ENCODE measurements around the gene MICAL3. TPM values are rescaled to one million over a fixed set of nuclear protein-coding genes. Genes with fewer than 3 reads are reported as not detected.

Gene MICAL3
- total and polyA plus RNA-seq, 2 of the 8 experiments (the other 6 are each of a cell fraction or from before 2014, with no cell fraction given) = 8.3 to 41.8 TPM

DNA sequence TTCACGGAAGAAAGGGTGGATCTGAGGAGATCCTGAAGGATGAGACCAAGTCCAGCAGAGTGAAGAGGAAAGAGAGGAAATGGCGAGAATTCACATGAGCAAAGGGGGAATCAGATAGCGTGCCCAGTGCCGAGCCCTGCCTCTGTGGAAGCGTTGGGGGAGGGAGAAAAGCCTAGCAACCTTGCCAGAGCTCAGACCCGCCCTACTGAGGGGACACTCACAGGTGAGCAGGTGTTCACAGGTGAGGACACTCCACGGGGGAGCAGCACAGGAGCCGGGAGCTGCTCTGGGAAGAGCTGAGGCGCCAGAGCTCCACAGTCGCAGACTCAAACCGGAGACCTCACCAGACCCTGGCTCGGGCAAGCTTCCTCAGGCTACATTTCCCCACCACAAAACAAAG lies 56.2 kb downstream of the MICAL3 start:
- FAIRE-seq (no peak), DNase-seq (ENCODE audit: low read depth in 1 of 2, low spot score in 2 of 2) (no peak)
- 92% methylated on average over 12 of the region's 12 CpGs; no CpG with 5 or more reads in 1 of the 2 experiments for WGBS, 2 experiments (ENCODE audit: extremely low coverage in 1 of 2, insufficient coverage in 1 of 2, insufficient read length in 1 of 2, insufficient replicate concordance in 2 of 2, low coverage in 1 of 2, low lambda C conversion rate in 2 of 2, missing lambda C conversion rate in 1 of 2)
- H3K4me2 ChIP-seq (ENCODE audit: insufficient read depth in 1 of 2, low read depth in 2 of 2, low read length in 2 of 2) = no peak overlapping the region
- no peaks in the 10 kb centered on the region for H3K9me3 ChIP-seq (ENCODE audit: insufficient read depth in 2 of 2, low read depth in 1 of 2, low read length in 1 of 2)
- H4K5ac ChIP-seq (ENCODE audit: insufficient read length, low read depth, low read length) = no peak overlapping the region
- H2BK15ac ChIP-seq (ENCODE audit: low read length) = no peak overlapping the region
- no peak overlapping the region for H3K9ac ChIP-seq (replicated peaks in 1 of 4; ENCODE audit: extremely low read depth in 1 of 4, low read depth in 3 of 4, low read length in 3 of 4)
- H2AK5ac ChIP-seq (ENCODE audit: low read depth, low read length) = no peak overlapping the region
- no peak overlapping the region for H3K4ac ChIP-seq (replicated peaks; ENCODE audit: insufficient read length, low read depth, low read length)
- CTCF ChIA-PET (ENCODE audit: partially characterized antibody) = interaction anchor here (0.5 to 1.7 kb wide), 2 partner anchors 72 to 204 kb away, joined by 4 to 5 read pairs; no protein-coding TSS in a partner anchor
- no peak overlapping the region for H3K14ac ChIP-seq (ENCODE audit: insufficient read length)
- POLR2A ChIA-PET (ENCODE audit: partially characterized antibody) = no interaction called here
- H3K27me3 ChIP-seq (replicated peaks in 1 of 4; ENCODE audit: control insufficient read depth in 3 of 4, extremely low read depth in 1 of 4, insufficient read depth in 3 of 4, low read length in 3 of 4) = no peaks in the 10 kb centered on the region
- H2BK20ac ChIP-seq (ENCODE audit: low read length) = no peak overlapping the region
- no peak overlapping the region for H3K27ac ChIP-seq (ENCODE audit: low read depth, low read length)
- H4K8ac ChIP-seq (ENCODE audit: extremely low read depth, insufficient read depth, low read length) = no peak overlapping the region
- peaks cover 6 to 12% (median 8%) of the 10 kb centered on the region in 4 experiments for H3K4me1 ChIP-seq (replicated peaks in 1 of 4; ENCODE audit: control insufficient read depth in 3 of 4, insufficient read depth in 4 of 4, low read length in 3 of 4)
- H3K18ac ChIP-seq (ENCODE audit: extremely low read depth, low read length) = no peak overlapping the region
- no peak overlapping the region for H3K23ac ChIP-seq (ENCODE audit: insufficient read length)
- H3K79me1 ChIP-seq (ENCODE audit: low read depth, low read length) = peaks cover 8% of the 10 kb centered on the region; the same call in 1 of the 2 replicates
- peaks cover 0 to 46% of the 10 kb centered on the region in 2 experiments; a peak in 1 of 4 replicates for H3K79me2 ChIP-seq (ENCODE audit: control insufficient read depth in 1 of 2, insufficient read depth in 2 of 2, low read length in 2 of 2)
- no peak overlapping the region for H4K91ac ChIP-seq (replicated peaks; ENCODE audit: insufficient read length, low read length)
- H3K56ac ChIP-seq (replicated peaks; ENCODE audit: insufficient read length, low read depth, low read length) = no peak overlapping the region
- no peak overlapping the region for H2BK120ac ChIP-seq (replicated peaks; ENCODE audit: low read depth, low read length)
- no peak overlapping the region for H3K4me3 ChIP-seq (ENCODE audit: extremely low read depth in 1 of 4, insufficient read depth in 2 of 4, low read depth in 3 of 4, low read length in 4 of 4)
- peaks cover 8 to 11% of the 10 kb centered on the region in 2 experiments for H4K20me1 ChIP-seq (replicated peaks in 1 of 2; ENCODE audit: control insufficient read depth in 1 of 2, insufficient read depth in 2 of 2, low read length in 2 of 2)
- H3K23me2 ChIP-seq (ENCODE audit: low read depth, low read length) = no peaks in the 10 kb centered on the region
- no peak overlapping the region for H2BK5ac ChIP-seq (ENCODE audit: low read depth, low read length)
- H2BK12ac ChIP-seq (ENCODE audit: low read depth, low read length) = no peak overlapping the region
- H2AFZ ChIP-seq (ENCODE audit: low read length) = no peak overlapping the region
- H3K36me3 ChIP-seq (ENCODE audit: control insufficient read depth in 2 of 4, insufficient read depth in 4 of 4, low read length in 3 of 4) = no peaks in the 10 kb centered on the region
- no peak for TF ChIP-seq HDAC6 (IDR thresholded peaks at IDR 0.05; ENCODE audit: low read depth, low read length)
- TF ChIP-seq MAFK (IDR thresholded peaks at IDR 0.05; ENCODE audit: low read depth, low read length) = no peak
- TF ChIP-seq GABPA (IDR thresholded peaks at IDR 0.05; ENCODE audit: borderline replicate concordance, insufficient read depth, low read length) = no peak
- no peak for TF ChIP-seq SAP30 (IDR thresholded peaks at IDR 0.05; ENCODE audit: insufficient read depth, insufficient replicate concordance, low read length)
- TF ChIP-seq RAD21 (IDR thresholded peaks at IDR 0.05 in 1 of 2, conservative IDR thresholded peaks at IDR 0.05 in 1 of 2; ENCODE audit: low read depth in 2 of 2, low read length in 2 of 2) = no peak
- TF ChIP-seq BACH1 (IDR thresholded peaks at IDR 0.05; ENCODE audit: low read length) = no peak
- no peak for TF ChIP-seq KDM5A (IDR thresholded peaks at IDR 0.05; ENCODE audit: low read length)
- TF ChIP-seq, protein P1, sequence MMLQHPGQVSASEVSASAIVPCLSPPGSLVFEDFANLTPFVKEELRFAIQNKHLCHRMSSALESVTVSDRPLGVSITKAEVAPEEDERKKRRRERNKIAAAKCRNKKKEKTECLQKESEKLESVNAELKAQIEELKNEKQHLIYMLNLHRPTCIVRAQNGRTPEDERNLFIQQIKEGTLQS (IDR thresholded peaks at IDR 0.05; ENCODE audit: insufficient read depth, low read depth, low read length) = no peak
- TF ChIP-seq, protein P2, sequence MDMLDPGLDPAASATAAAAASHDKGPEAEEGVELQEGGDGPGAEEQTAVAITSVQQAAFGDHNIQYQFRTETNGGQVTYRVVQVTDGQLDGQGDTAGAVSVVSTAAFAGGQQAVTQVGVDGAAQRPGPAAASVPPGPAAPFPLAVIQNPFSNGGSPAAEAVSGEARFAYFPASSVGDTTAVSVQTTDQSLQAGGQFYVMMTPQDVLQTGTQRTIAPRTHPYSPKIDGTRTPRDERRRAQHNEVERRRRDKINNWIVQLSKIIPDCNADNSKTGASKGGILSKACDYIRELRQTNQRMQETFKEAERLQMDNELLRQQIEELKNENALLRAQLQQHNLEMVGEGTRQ (IDR thresholded peaks at IDR 0.05; ENCODE audit: low read length) = no peak
- no peak for TF ChIP-seq TAF1 (IDR thresholded peaks at IDR 0.05; ENCODE audit: low read depth, low read length)
- no peak for TF ChIP-seq SP2 (IDR thresholded peaks at IDR 0.05; ENCODE audit: low read length)
- no peak for TF ChIP-seq SIX5 (IDR thresholded peaks at IDR 0.05; ENCODE audit: low read depth, low read length)
- TF ChIP-seq TBP (IDR thresholded peaks at IDR 0.05; ENCODE audit: low read depth, low read length) = no peak
